Measurements from ENCODE around the gene CTXN1. TPM values are rescaled to one million over a fixed set of nuclear protein-coding genes. Genes with fewer than 3 reads are reported as not detected.
A peak's percentile ranks its signal among the peaks of the same experiment; 100 is the strongest.

CTXN1 gene
- total RNA-seq (27.6 and 31.1 TPM in 2 replicates), polyA plus RNA-seq (16.0 and 25.6 TPM in 2 replicates), polyA minus RNA-seq (2.4 and 2.9 TPM in 2 replicates), Bru-seq, nascent RNA (percentile 34 among the genes with signal in this experiment), BruChase-seq, experiment 1, labeled RNA remaining after a 6-hour chase (percentile 86 among the genes with signal in this experiment), BruChase-seq, experiment 2, labeled RNA remaining after a 2-hour chase (percentile 53 among the genes with signal in this experiment)
- 7.2 and 11.6 TPM in 2 replicates for polyA plus RNA-seq (2011; cell fraction: cytosol; rRNA removed)
- polyA plus RNA-seq (2011; cell fraction: nucleus; rRNA removed): 4.2 and 4.6 TPM in 2 replicates
- 12.6 and 33.1 TPM in 2 replicates for polyA plus RNA-seq (2012)
- 14.6 TPM for polyA minus RNA-seq (2011; cell fraction: cytosol; rRNA and poly(A)+ RNA removed)
- 1.6 and 5.6 TPM in 2 replicates for polyA minus RNA-seq (2011; cell fraction: nucleus; rRNA and poly(A)+ RNA removed)
- long read RNA-seq, transcript CTXN1-201 (2 exons, 1,274 nt): major isoform, 21 of 33 reads
- long read RNA-seq, partial matches to known transcripts: 12 of 33 reads
- long read RNA-seq, other reads (novel, unspliced or antisense): 0 of 33 reads

DNA sequence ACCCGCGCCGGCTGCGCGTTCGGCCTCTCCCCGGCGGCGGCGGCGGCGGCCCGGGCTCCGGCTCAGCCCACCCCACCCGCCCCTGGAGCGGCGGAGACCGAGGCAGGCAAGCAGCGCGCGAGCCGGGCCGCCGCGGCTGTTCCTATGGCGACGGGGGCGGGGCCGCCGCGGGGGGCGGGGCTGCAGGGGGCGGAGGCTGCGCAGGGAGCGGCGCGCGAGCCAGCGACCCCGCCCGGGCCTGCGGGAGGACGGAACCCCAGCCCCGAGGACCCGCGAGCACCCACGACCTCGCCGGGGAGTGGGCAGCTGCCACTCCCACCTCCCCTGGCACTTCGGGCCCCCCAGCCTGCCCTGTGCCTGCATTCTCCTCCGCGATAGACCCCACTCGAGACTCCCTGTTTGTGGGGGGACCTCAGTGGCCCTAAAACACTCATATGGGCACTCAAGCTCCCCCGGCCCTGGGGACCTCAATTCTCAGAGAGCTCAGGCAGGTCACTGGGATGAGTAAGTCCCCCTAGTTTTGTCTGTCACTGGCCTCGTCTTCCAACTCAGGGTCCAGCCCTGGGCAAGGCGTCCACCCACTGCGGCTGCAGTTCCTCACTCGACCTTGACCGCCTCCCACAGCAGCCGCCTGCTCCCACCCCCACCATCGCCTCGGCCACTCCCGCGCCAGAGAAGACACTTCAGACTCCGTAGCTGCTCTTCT is at the start of gene CTXN1:
TSS of gene CTXN1 (minus strand) at position 115 of the 706 bp plus-strand sequence. CDS start 597 bp downstream, outside the sequence.
- H3K79me2 ChIP-seq (ENCODE audit: control insufficient read depth, insufficient read depth, low read length): no peaks in the 10 kb centered on the region
- intact Hi-C loops (cut with micrococcal nuclease) (no loop called here), dilution Hi-C loops (cut with MboI; ENCODE audit: extremely low pct_ligation_motif_present, low sequenced_read_pairs) (no loop called here)
- peak; percentile 56 for FAIRE-seq
- no TSS peak for BruUV-seq (replicated peaks)
- H4K20me1 ChIP-seq (replicated peaks; ENCODE audit: control insufficient read depth, extremely low read depth, insufficient read depth, low read length): no peaks in the 10 kb centered on the region
- peak within 1 kb of the TSS; percentile 28 to 39 (median 29) for H3K4me3 ChIP-seq (replicated peaks in 1 of 3; ENCODE audit: insufficient read depth in 1 of 3, low read depth in 1 of 3, low read length in 3 of 3)
- peak within 1 kb of the TSS; percentile 63 for H3K4me2 ChIP-seq (ENCODE audit: insufficient read depth, low read length)
- H3K9me3 ChIP-seq (replicated peaks; ENCODE audit: control insufficient read depth, insufficient read depth, low read length): no peaks in the 10 kb centered on the region
- peak; percentile 40 for DNase-seq (ENCODE audit: low read depth, low spot score)
- H2AFZ ChIP-seq (ENCODE audit: low read depth, low read length): peak within 1 kb of the TSS; percentile 76
- CTCF ChIA-PET: no interaction called here
- H3K4me1 ChIP-seq (ENCODE audit: control insufficient read depth, extremely low read depth, insufficient read depth, low read length): peaks cover 24% of the 10 kb centered on the region
- no peaks in the 10 kb centered on the region for H3K9me1 ChIP-seq (replicated peaks; ENCODE audit: control insufficient read depth, extremely low read depth, insufficient read depth, low read length)
- H3K36me3 ChIP-seq (ENCODE audit: control insufficient read depth in 2 of 2, extremely low read depth in 1 of 2, insufficient read depth in 2 of 2, low read length in 2 of 2): peaks cover 0 to 9% of the 10 kb centered on the region in 2 experiments
- TF ChIP-seq POLR2A (IDR thresholded peaks at IDR 0.05; ENCODE audit: low read depth, low read length) (peak; percentile 45), FOS (IDR thresholded peaks at IDR 0.05; ENCODE audit: borderline replicate concordance, insufficient read depth, low read length) (no peak), EZH2 (IDR thresholded peaks at IDR 0.05; ENCODE audit: borderline replicate concordance, low read depth, low read length, severe bottlenecking) (no peak), POLR2AphosphoS5 (IDR thresholded peaks at IDR 0.05; ENCODE audit: insufficient read depth, low read depth, low read length) (no peak), MYC (IDR thresholded peaks at IDR 0.05; ENCODE audit: low read depth, low read length) (no peak), JUN (IDR thresholded peaks at IDR 0.05; ENCODE audit: borderline replicate concordance, insufficient read depth, insufficient read length, low read depth) (no peak), GATA2 (IDR thresholded peaks at IDR 0.05; ENCODE audit: insufficient read depth, insufficient read length, low read depth, low read length) (no peak)
- TF ChIP-seq, protein P1, sequence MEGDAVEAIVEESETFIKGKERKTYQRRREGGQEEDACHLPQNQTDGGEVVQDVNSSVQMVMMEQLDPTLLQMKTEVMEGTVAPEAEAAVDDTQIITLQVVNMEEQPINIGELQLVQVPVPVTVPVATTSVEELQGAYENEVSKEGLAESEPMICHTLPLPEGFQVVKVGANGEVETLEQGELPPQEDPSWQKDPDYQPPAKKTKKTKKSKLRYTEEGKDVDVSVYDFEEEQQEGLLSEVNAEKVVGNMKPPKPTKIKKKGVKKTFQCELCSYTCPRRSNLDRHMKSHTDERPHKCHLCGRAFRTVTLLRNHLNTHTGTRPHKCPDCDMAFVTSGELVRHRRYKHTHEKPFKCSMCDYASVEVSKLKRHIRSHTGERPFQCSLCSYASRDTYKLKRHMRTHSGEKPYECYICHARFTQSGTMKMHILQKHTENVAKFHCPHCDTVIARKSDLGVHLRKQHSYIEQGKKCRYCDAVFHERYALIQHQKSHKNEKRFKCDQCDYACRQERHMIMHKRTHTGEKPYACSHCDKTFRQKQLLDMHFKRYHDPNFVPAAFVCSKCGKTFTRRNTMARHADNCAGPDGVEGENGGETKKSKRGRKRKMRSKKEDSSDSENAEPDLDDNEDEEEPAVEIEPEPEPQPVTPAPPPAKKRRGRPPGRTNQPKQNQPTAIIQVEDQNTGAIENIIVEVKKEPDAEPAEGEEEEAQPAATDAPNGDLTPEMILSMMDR (IDR thresholded peaks at IDR 0.05; ENCODE audit: extremely low read depth in 1 of 2, insufficient read depth in 1 of 2, low read depth in 1 of 2, low read length in 2 of 2): peak in 1 of 2 donors; percentile 3
- TF ChIP-seq, protein P2, sequence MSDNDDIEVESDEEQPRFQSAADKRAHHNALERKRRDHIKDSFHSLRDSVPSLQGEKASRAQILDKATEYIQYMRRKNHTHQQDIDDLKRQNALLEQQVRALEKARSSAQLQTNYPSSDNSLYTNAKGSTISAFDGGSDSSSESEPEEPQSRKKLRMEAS (IDR thresholded peaks at IDR 0.05; ENCODE audit: insufficient read depth, insufficient read length): no peak
- H3K27ac ChIP-seq (ENCODE audit: insufficient read depth, low read depth, low read length): no peak within 1 kb of the TSS
- POLR2A ChIA-PET: no interaction called here
- no peaks in the 10 kb centered on the region for H3K27me3 ChIP-seq (ENCODE audit: control insufficient read depth in 2 of 2, insufficient read depth in 2 of 2, low read length in 2 of 2)
- H3K9ac ChIP-seq (replicated peaks; ENCODE audit: extremely low read depth, insufficient read depth, low read length): no peak within 1 kb of the TSS
